Measurements from ENCODE around the gene PRKCB. TPM values are rescaled to one million over a fixed set of nuclear protein-coding genes. Genes with fewer than 3 reads are reported as not detected.

The PRKCB gene
- total RNA-seq, 1 experiment from 2014 or later: 0.89 TPM

GRCh38 chr16:24036038-24036543 lies 200.3 kb downstream of the PRKCB start:
- H3K9me2 ChIP-seq (ENCODE audit: insufficient read depth): no peaks in the 10 kb centered on the region
- no peak overlapping the region for H2AFZ ChIP-seq (ENCODE audit: low read depth, low read length, poor library complexity, severe bottlenecking)
- intact Hi-C loops (cut with micrococcal nuclease): loop anchor here (1.0 to 5.0 kb wide), 6 partner anchors 233 to 854 kb away; partner anchors contain the start of genes EARS2, PLK1, SCNN1G and UBFD1
- H3K9ac ChIP-seq (ENCODE audit: low read length): no peak overlapping the region
- no peak for ATAC-seq
- H4K20me1 ChIP-seq (ENCODE audit: insufficient read depth): no peaks in the 10 kb centered on the region
- H3K27ac ChIP-seq (ENCODE audit: low read depth, low read length): no peak overlapping the region
- H3K36me3 ChIP-seq (ENCODE audit: control insufficient read depth in 1 of 2, insufficient read depth in 2 of 2, low read length in 2 of 2): no peaks in the 10 kb centered on the region
- no peak for TF ChIP-seq SRF (IDR thresholded peaks at IDR 0.05; ENCODE audit: low read depth)
- TF ChIP-seq RAD21 (IDR thresholded peaks at IDR 0.05; ENCODE audit: low read depth): no peak
- no peak for TF ChIP-seq ZFX (IDR thresholded peaks at IDR 0.05)
- no peak for TF ChIP-seq POLR2A (IDR thresholded peaks at IDR 0.05; ENCODE audit: borderline replicate concordance, extremely low read depth, insufficient read depth, insufficient read length)
- TF ChIP-seq CTCF (IDR thresholded peaks at IDR 0.05 in 2 of 3, conservative IDR thresholded peaks at IDR 0.05 in 1 of 3; ENCODE audit: borderline replicate concordance in 1 of 3, insufficient read depth in 1 of 3, low read depth in 2 of 3, low read length in 2 of 3): no peak
- no peak for TF ChIP-seq SP1 (IDR thresholded peaks at IDR 0.05; ENCODE audit: low read depth)
- no peak for TF ChIP-seq POLR2AphosphoS5 (IDR thresholded peaks at IDR 0.05; ENCODE audit: low read depth, low read length)
- no peak for TF ChIP-seq ATF3 (IDR thresholded peaks at IDR 0.05)
- no peak for TF ChIP-seq REST (IDR thresholded peaks at IDR 0.05; ENCODE audit: low read depth)
- TF ChIP-seq JUND (IDR thresholded peaks at IDR 0.05): no peak
- TF ChIP-seq EZH2 (IDR thresholded peaks at IDR 0.05): no peak
- TF ChIP-seq MAX (IDR thresholded peaks at IDR 0.05): no peak
- no peak for TF ChIP-seq CBX3 (IDR thresholded peaks at IDR 0.05; ENCODE audit: low read depth)
- no peak for TF ChIP-seq SIN3A (IDR thresholded peaks at IDR 0.05; ENCODE audit: low read depth)
- TF ChIP-seq CEBPB (IDR thresholded peaks at IDR 0.05; ENCODE audit: low read depth): no peak
- no peak for TF ChIP-seq YY1 (IDR thresholded peaks at IDR 0.05; ENCODE audit: extremely low read depth, insufficient replicate concordance, low read depth, low read length)
- TF ChIP-seq ZBTB33 (IDR thresholded peaks at IDR 0.05; ENCODE audit: extremely low read depth, insufficient replicate concordance, low read length): no peak
- TF ChIP-seq ELF1 (IDR thresholded peaks at IDR 0.05; ENCODE audit: borderline replicate concordance, low read depth): no peak
- no peak for TF ChIP-seq FOSL1 (IDR thresholded peaks at IDR 0.05; ENCODE audit: low read depth)
- no peaks in the 10 kb centered on the region for H3K27me3 ChIP-seq (ENCODE audit: insufficient read depth, low read length)
- BruUV-seq (replicated peaks): no TSS peak
- RAD21 ChIA-PET (ENCODE audit: low non-redundant PET in 1 of 2, low total read pairs in 2 of 2, uncharacterized antibody in 2 of 2, unreplicated experiment in 2 of 2): no interaction called here
- H3K4me2 ChIP-seq (ENCODE audit: low read length): no peak overlapping the region
- DNase-seq (ENCODE audit: low read depth, low spot score): no peak
- no peaks in the 10 kb centered on the region for H3K79me2 ChIP-seq (ENCODE audit: insufficient read depth, low read length)
- POLR2A ChIA-PET: no interaction called here
- H3K4me3 ChIP-seq (replicated peaks in 1 of 2; ENCODE audit: low read depth in 1 of 2, low read length in 2 of 2): no peak overlapping the region
- H3K9me3 ChIP-seq (ENCODE audit: control insufficient read depth in 1 of 2, insufficient read depth in 1 of 2, low read depth in 1 of 2, low read length in 2 of 2): no peaks in the 10 kb centered on the region
- CTCF ChIA-PET: interaction anchor here (0.6 to 1.9 kb wide), 7 partner anchors 159 to 479 kb away, joined by 3 to 11 read pairs (median 4); partner anchors contain the start of genes PLK1 and UBFD1
- H3K4me1 ChIP-seq (ENCODE audit: control insufficient read depth in 1 of 2, insufficient read depth in 2 of 2, low read length in 2 of 2): no peaks in the 10 kb centered on the region

Data from HCT116 (cell line).